H1 (cell line): ENCODE results near the gene KIAA0930. TPM values are rescaled to one million over a fixed set of nuclear protein-coding genes. Genes with fewer than 3 reads are reported as not detected.
A peak's percentile ranks its signal among the peaks of the same experiment; 100 is the strongest.

Experiments used
- CTCF ChIA-PET: fragments of 300-600 bp; sonication (Branson Sonifier 250); formaldehyde crosslinking; loops from one replicate; lab custom pipeline; 2021; ENCODE audit not compliant: partially characterized antibody; lab: Charles Lee
- POLR2A ChIA-PET: fragments of 300-600 bp; sonication (Branson Sonifier 250); formaldehyde crosslinking; loops from one replicate; lab custom pipeline; 2021; ENCODE audit warnings: inconsistent platforms; ENCODE audit not compliant: partially characterized antibody; lab: Charles Lee
- DNase-seq, 2 experiments: peaks; one replicate each; pipeline versions ENCODE4 v3.0.0 to v3.0.0-alpha.2; 2010 to 2022; ENCODE audit warnings: low spot score in 2 of 2, low read depth in 1 of 2, mixed read lengths in 1 of 2
- FAIRE-seq: peaks from 2 replicates; lab custom pipeline; 2011; peaks lifted over from hg19 to GRCh38; lab: Jason Lieb, UNC
- H2AFZ ChIP-seq: 2 replicates; pipeline ENCODE4 v1.8.1; 2012; ENCODE audit warnings: low read length, inconsistent platforms
- H2AK5ac ChIP-seq: 2 replicates; pipeline ENCODE4 v1.6.1; 2013; ENCODE audit warnings: low read depth, low read length
- H2BK120ac ChIP-seq: replicated peaks from 2 replicates; pipeline ENCODE3; 2013; ENCODE audit warnings: low read depth, low read length, inconsistent platforms
- H2BK12ac ChIP-seq: 2 replicates; pipeline ENCODE4 v1.6.1; 2013; ENCODE audit warnings: low read depth, low read length
- H2BK15ac ChIP-seq: 2 replicates; pipeline ENCODE4 v1.6.1; 2013; ENCODE audit warnings: low read length
- H2BK20ac ChIP-seq: 2 replicates; pipeline ENCODE4 v1.6.1; 2013; ENCODE audit warnings: low read length
- H2BK5ac ChIP-seq: 2 replicates; pipeline ENCODE4 v1.6.1; 2013; ENCODE audit warnings: low read depth, low read length
- H3K14ac ChIP-seq: 2 replicates; pipeline ENCODE4 v1.6.1; 2013; ENCODE audit warnings: inconsistent platforms; ENCODE audit not compliant: insufficient read length
- H3K18ac ChIP-seq: 2 replicates; pipeline ENCODE4 v1.6.1; 2013; ENCODE audit warnings: low read length; ENCODE audit errors: extremely low read depth
- H3K23ac ChIP-seq: 2 replicates; pipeline ENCODE4 v1.6.1; 2013; ENCODE audit warnings: inconsistent platforms; ENCODE audit not compliant: insufficient read length
- H3K23me2 ChIP-seq: 2 replicates; pipeline ENCODE4 v1.6.1; 2013; ENCODE audit warnings: low read depth, low read length
- H3K27ac ChIP-seq: 2 replicates; pipeline ENCODE4 v1.6.1; 2011; ENCODE audit warnings: low read depth, low read length, inconsistent platforms
- H3K27me3 ChIP-seq, 4 experiments: replicated peaks in 1 of 4; 1 replicate in 1 of 4; 2 replicates in 3 of 4; pipeline versions ENCODE4 v1.6.1 to v1.8.1; 2011 to 2013; ENCODE audit warnings: low read length in 3 of 4, mild to moderate bottlenecking in 3 of 4, inconsistent platforms in 2 of 4, mixed read lengths in 2 of 4, moderate library complexity in 1 of 4; ENCODE audit not compliant: control insufficient read depth in 3 of 4, insufficient read depth in 3 of 4; ENCODE audit errors: extremely low read depth in 1 of 4
- H3K36me3 ChIP-seq, 4 experiments: 2 replicates each; pipeline versions ENCODE4 v1.6.1 to v1.8.1; 2011 to 2013; ENCODE audit warnings: mild to moderate bottlenecking in 4 of 4, low read length in 3 of 4, moderate library complexity in 2 of 4, control low read depth in 1 of 4, inconsistent platforms in 1 of 4; ENCODE audit not compliant: insufficient read depth in 4 of 4, control insufficient read depth in 2 of 4
- H3K4ac ChIP-seq: replicated peaks from 2 replicates; pipeline ENCODE3; 2013; ENCODE audit warnings: low read length, low read depth, mixed read lengths, inconsistent platforms; ENCODE audit not compliant: insufficient read length
- H3K4me1 ChIP-seq, 4 experiments: replicated peaks in 1 of 4; 1 replicate in 1 of 4; 2 replicates in 3 of 4; pipeline versions ENCODE4 v1.6.1 to v1.8.1; 2011 to 2013; ENCODE audit warnings: low read length in 3 of 4, inconsistent platforms in 2 of 4, mixed read lengths in 1 of 4; ENCODE audit not compliant: insufficient read depth in 4 of 4, control insufficient read depth in 3 of 4
- H3K4me2 ChIP-seq, 2 experiments: 2 replicates each; pipeline versions ENCODE4 v1.6.1 to v1.8.1; 2011 to 2013; ENCODE audit warnings: low read depth in 2 of 2, low read length in 2 of 2, control low read depth in 1 of 2, inconsistent platforms in 1 of 2, mild to moderate bottlenecking in 1 of 2; ENCODE audit not compliant: insufficient read depth in 1 of 2
- H3K4me3 ChIP-seq, 4 experiments: fragments of 200-600, 300-600 bp in 1 of 4; sonication (generic), shearing (Covaris generic), sonication (Bioruptor Twin) in 1 of 4; 2 replicates each; pipeline versions ENCODE4 v1.5.1 to v1.8.1; 2011 to 2016; ENCODE audit warnings: low read length in 4 of 4, low read depth in 3 of 4, control low read depth in 2 of 4, inconsistent platforms in 2 of 4, mild to moderate bottlenecking in 2 of 4, mixed read lengths in 1 of 4, moderate library complexity in 1 of 4; ENCODE audit not compliant: insufficient read depth in 2 of 4; ENCODE audit errors: extremely low read depth in 1 of 4
- H3K56ac ChIP-seq: replicated peaks from 2 replicates; pipeline ENCODE3; 2013; ENCODE audit warnings: low read depth, mild to moderate bottlenecking, mixed read lengths, low read length, inconsistent platforms; ENCODE audit not compliant: insufficient read length
- H3K79me1 ChIP-seq: 2 replicates; pipeline ENCODE4 v1.6.1; 2013; ENCODE audit warnings: low read depth, low read length, control low read depth
- H3K79me2 ChIP-seq, 2 experiments: 2 replicates each; pipeline versions ENCODE4 v1.6.1 to v1.8.1; 2012 to 2013; ENCODE audit warnings: low read length in 2 of 2, mild to moderate bottlenecking in 2 of 2, inconsistent platforms in 1 of 2; ENCODE audit not compliant: insufficient read depth in 2 of 2, control insufficient read depth in 1 of 2
- H3K9ac ChIP-seq, 4 experiments: replicated peaks in 1 of 4; 1 replicate in 1 of 4; 2 replicates in 3 of 4; pipeline versions ENCODE4 v1.6.1 to v1.8.1; 2011 to 2013; ENCODE audit warnings: low read depth in 3 of 4, low read length in 3 of 4, control low read depth in 2 of 4, mild to moderate bottlenecking in 2 of 4, moderate library complexity in 2 of 4, inconsistent platforms in 1 of 4; ENCODE audit errors: extremely low read depth in 1 of 4
- H3K9me3 ChIP-seq, 2 experiments: 2 replicates each; pipeline versions ENCODE4 v1.6.1 to v1.8.1; 2012 to 2013; ENCODE audit warnings: mild to moderate bottlenecking in 2 of 2, moderate library complexity in 2 of 2, control low read depth in 1 of 2, inconsistent platforms in 1 of 2, low read depth in 1 of 2, low read length in 1 of 2, mixed read lengths in 1 of 2; ENCODE audit not compliant: insufficient read depth in 2 of 2
- H4K20me1 ChIP-seq, 2 experiments: replicated peaks in 1 of 2; 2 replicates each; pipeline versions ENCODE3 to v1.8.1; 2011 to 2013; ENCODE audit warnings: inconsistent platforms in 2 of 2, low read length in 2 of 2, mild to moderate bottlenecking in 1 of 2; ENCODE audit not compliant: insufficient read depth in 2 of 2, control insufficient read depth in 1 of 2
- H4K5ac ChIP-seq: 2 replicates; pipeline ENCODE4 v1.6.1; 2013; ENCODE audit warnings: low read length, low read depth, mixed read lengths, inconsistent platforms; ENCODE audit not compliant: insufficient read length
- H4K8ac ChIP-seq: 2 replicates; pipeline ENCODE4 v1.8.0; 2013; ENCODE audit warnings: mild to moderate bottlenecking, moderate library complexity, low read length, inconsistent platforms; ENCODE audit not compliant: insufficient read depth; ENCODE audit errors: extremely low read depth
- H4K91ac ChIP-seq: replicated peaks from 2 replicates; pipeline ENCODE3; 2013; ENCODE audit warnings: low read length, mixed read lengths, inconsistent platforms; ENCODE audit not compliant: insufficient read length
- ASH2L ChIP-seq: fragments of 200-600, 300-600 bp; sonication (generic); IDR thresholded peaks from one replicate; pipeline ENCODE4 v1.7.1; 2017; ENCODE audit warnings: low read length
- CREB1 ChIP-seq: IDR thresholded peaks from 2 replicates; pipeline ENCODE4 v1.6.1; 2012; ENCODE audit warnings: inconsistent platforms
- EZH2 ChIP-seq: fragments of 200-600 bp; sonication (generic); IDR thresholded peaks from 2 replicates; pipeline ENCODE4 v1.7.1; 2012; ENCODE audit warnings: low read depth, mild to moderate bottlenecking, moderate library complexity, low read length, inconsistent platforms; ENCODE audit not compliant: severe bottlenecking
- FOSL1 ChIP-seq: IDR thresholded peaks from 2 replicates; pipeline ENCODE4 v1.6.1; 2011; ENCODE audit warnings: mild to moderate bottlenecking, low read depth, low read length, moderate library complexity; ENCODE audit not compliant: insufficient read depth
- JUND ChIP-seq: IDR thresholded peaks from 2 replicates; pipeline ENCODE4 v1.6.1; 2011; ENCODE audit warnings: mild to moderate bottlenecking, improper control_type of control experiment, low read length
- KDM5A ChIP-seq: fragments of 200-600 bp; IDR thresholded peaks from 2 replicates; pipeline ENCODE4 v1.7.1; 2012; ENCODE audit warnings: mild to moderate bottlenecking, low read length, inconsistent platforms, mixed read lengths
- POU5F1 ChIP-seq: IDR thresholded peaks from 2 replicates; pipeline ENCODE4 v1.6.1; 2011; ENCODE audit warnings: low read depth, mild to moderate bottlenecking, low read length, moderate library complexity
- SAP30 ChIP-seq: fragments of 300-600 bp; sonication (generic); IDR thresholded peaks from 2 replicates; pipeline ENCODE4 v1.7.1; 2012; ENCODE audit warnings: low read length, moderate library complexity, mild to moderate bottlenecking, inconsistent platforms; ENCODE audit not compliant: insufficient read depth, insufficient replicate concordance
- SIN3A ChIP-seq, 2 experiments: IDR thresholded peaks in 1 of 2; conservative IDR thresholded peaks in 1 of 2; 2 replicates each; pipeline ENCODE4 v1.6.1; 2011 to 2012; ENCODE audit warnings: low read length in 2 of 2, improper control_type of control experiment in 1 of 2, low read depth in 1 of 2, mild to moderate bottlenecking in 1 of 2
- SIX5 ChIP-seq: IDR thresholded peaks from 2 replicates; pipeline ENCODE4 v1.6.1; 2011; ENCODE audit warnings: mild to moderate bottlenecking, low read depth, low read length
- TBP ChIP-seq: IDR thresholded peaks from 2 replicates; pipeline ENCODE4 v1.6.1; 2011; ENCODE audit warnings: low read depth, low read length, improper control_type of control experiment
- TEAD4 ChIP-seq: IDR thresholded peaks from 2 replicates; pipeline ENCODE4 v1.6.1; 2012; ENCODE audit warnings: low read depth, low read length, inconsistent platforms, mixed read lengths
- WGBS, 2 experiments: shearing (Covaris generic) in 1 of 2; methylation state at CpG; one replicate each; pipeline versions ENCODE4 v1.1.6 to v1.1.7; 2013 to 2015; ENCODE audit warnings: low lambda C conversion rate in 2 of 2, mixed read lengths in 2 of 2, inconsistent platforms in 1 of 2, low coverage in 1 of 2, missing lambda C conversion rate in 1 of 2; ENCODE audit not compliant: insufficient replicate concordance in 2 of 2, insufficient coverage in 1 of 2, insufficient read length in 1 of 2; ENCODE audit errors: extremely low coverage in 1 of 2, missing lambda C conversion rate in 1 of 2; 5-methylcytosine and 5-hydroxymethylcytosine counted together
- polyA plus RNA-seq, 7 experiments: library from polyadenylated mRNA; depleted of rRNA in 3 of 7; stranded (reverse) in 5 of 7; unstranded in 2 of 7; fragments of >200 nt in 5 of 7; fragments of 200-250 nt in 2 of 7; gene quantifications; 1 replicate in 5 of 7; 2 replicates in 1 of 7; 4 replicates in 1 of 7; pipeline versions ENCODE4 v1.2.1 to v1.2.3, GENCODE V29; 2011 to 2013; ENCODE audit warnings: missing spikeins in 2 of 7, mixed read lengths in 2 of 7
- total RNA-seq: library from RNA; stranded (reverse); fragmentation: NEBNext Ultra II Directional; extraction: Animal tissue kit (Norgen Biotek cat#: 25700); gene quantifications from 2 replicates; pipeline ENCODE4 v1.2.1, GENCODE V29; 2021
- TF ChIP-seq, protein P1 (sequence below): IDR thresholded peaks from 2 replicates; pipeline ENCODE4 v1.6.1; 2011; ENCODE audit warnings: low read length, improper control_type of control experiment

KIAA0930 gene
- total and polyA plus RNA-seq, 2 of the 8 experiments (the other 6 are each of a cell fraction or from before 2014, with no cell fraction given), result 61.9 to 66.1 TPM

GRCh38 chr22:45229181-45229580, 11.5 kb downstream of the KIAA0930 start:
- peaks cover 2 to 23% of the 10 kb centered on the region in 2 experiments for H4K20me1 ChIP-seq
- no peak overlapping the region for H2AFZ ChIP-seq
- no peak overlapping the region for H3K4me2 ChIP-seq
- H3K4ac ChIP-seq, result peak overlapping the region; percentile 38
- CTCF ChIA-PET, result interaction anchor here (0.6 to 1.4 kb wide), 3 partner anchors 9 to 904 kb away, joined by 3 to 6 read pairs (median 4); no protein-coding TSS in a partner anchor
- no peak overlapping the region for H3K56ac ChIP-seq
- H2BK120ac ChIP-seq, result no peak overlapping the region
- no peak overlapping the region for H3K4me3 ChIP-seq
- 0 out of 2 replicates have a peak overlapping the region, but pooled peaks have one; percentile 92 for H2BK15ac ChIP-seq
- no peak overlapping the region for H3K9ac ChIP-seq
- no peak overlapping the region for H2BK20ac ChIP-seq
- WGBS, 2 experiments, result 88% methylated on average over 5 of the region's 13 CpGs; no CpG with 5 or more reads in 1 of the 2 experiments
- H2BK5ac ChIP-seq, result no peak overlapping the region; the same call in 1 of the 2 replicates
- H3K36me3 ChIP-seq, result no peaks in the 10 kb centered on the region
- H3K18ac ChIP-seq, result peak overlapping the region; percentile 78
- no peak overlapping the region for H3K27ac ChIP-seq
- H3K9me3 ChIP-seq, result no peaks in the 10 kb centered on the region
- H4K8ac ChIP-seq, result no peak overlapping the region
- no peak overlapping the region for H4K91ac ChIP-seq
- no peaks in the 10 kb centered on the region for H3K23me2 ChIP-seq
- no peak overlapping the region; the same call in 1 of the 2 replicates for H2AK5ac ChIP-seq
- H3K79me1 ChIP-seq, result peaks cover 2% of the 10 kb centered on the region; the same call in 1 of the 2 replicates
- H2BK12ac ChIP-seq, result peak overlapping the region; percentile 75; the same call in 1 of the 2 replicates
- H3K79me2 ChIP-seq, result no peaks in the 10 kb centered on the region; a peak in 1 of 4 replicates
- no peak overlapping the region for H3K23ac ChIP-seq
- H3K27me3 ChIP-seq, result no peaks in the 10 kb centered on the region
- no peak for DNase-seq
- no peak for TF ChIP-seq KDM5A
- TF ChIP-seq, protein P1, sequence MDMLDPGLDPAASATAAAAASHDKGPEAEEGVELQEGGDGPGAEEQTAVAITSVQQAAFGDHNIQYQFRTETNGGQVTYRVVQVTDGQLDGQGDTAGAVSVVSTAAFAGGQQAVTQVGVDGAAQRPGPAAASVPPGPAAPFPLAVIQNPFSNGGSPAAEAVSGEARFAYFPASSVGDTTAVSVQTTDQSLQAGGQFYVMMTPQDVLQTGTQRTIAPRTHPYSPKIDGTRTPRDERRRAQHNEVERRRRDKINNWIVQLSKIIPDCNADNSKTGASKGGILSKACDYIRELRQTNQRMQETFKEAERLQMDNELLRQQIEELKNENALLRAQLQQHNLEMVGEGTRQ, result no peak
- TF ChIP-seq CREB1, result no peak
- no peak for TF ChIP-seq SAP30
- TF ChIP-seq EZH2, result no peak
- TF ChIP-seq ASH2L, result no peak
- TF ChIP-seq TEAD4, result no peak
- TF ChIP-seq SIX5, result no peak
- no peak for TF ChIP-seq FOSL1
- no peak for TF ChIP-seq POU5F1
- no peak for TF ChIP-seq TBP
- TF ChIP-seq JUND, result no peak
- TF ChIP-seq SIN3A (conservative IDR thresholded peaks at IDR 0.05 in 1 of 2, IDR thresholded peaks at IDR 0.05 in 1 of 2; ENCODE audit: low read depth in 1 of 2, low read length in 2 of 2), result no peak
- TF ChIP-seq, all 59 proteins: peak for 0
- H4K5ac ChIP-seq, result no peak overlapping the region
- FAIRE-seq, result no peak
- peaks cover 0 to 20% (median 13%) of the 10 kb centered on the region in 4 experiments; a peak in 6 of 7 replicates for H3K4me1 ChIP-seq
- POLR2A ChIA-PET, result interaction anchor here (1.0 kb wide), 1 partner anchor 9 kb away, joined by 3 read pairs; no protein-coding TSS in a partner anchor
- H3K14ac ChIP-seq, result no peak overlapping the region
